Naive B cell (primary cell): ENCODE data around the gene AKAP13. TPM values are rescaled to one million over a fixed set of nuclear protein-coding genes. Genes with fewer than 3 reads are reported as not detected.

Experiments used
- ATAC-seq, 2 donors: fragments of 150-1000 bp; cut with Tn5 transposase; 2 replicates each; pipeline ENCODE4 v1.10.0; 2021; ENCODE audit warnings: low read depth in 2 of 2, mild to moderate bottlenecking in 2 of 2, moderate library complexity in 2 of 2
- DNase-seq: peaks from one replicate; pipeline ENCODE4 v3.0.0; 2022
- H3K27ac Mint-ChIP-seq, 6 donors: one replicate each; pipeline ENCODE4 v1.8.0; 2020 to 2022; ENCODE audit warnings: mild to moderate bottlenecking in 6 of 6, mixed read lengths in 6 of 6, moderate library complexity in 5 of 6, inconsistent platforms in 2 of 6
- H3K27me3 Mint-ChIP-seq, 3 donors: one replicate each; pipeline ENCODE4 v1.8.0; 2021 to 2022; ENCODE audit warnings: mixed read lengths in 3 of 3, mild to moderate bottlenecking in 1 of 3
- H3K36me3 Mint-ChIP-seq, 2 donors: one replicate each; pipeline ENCODE4 v1.8.0; 2020 to 2022; ENCODE audit warnings: mixed read lengths in 2 of 2, inconsistent platforms in 1 of 2, mild to moderate bottlenecking in 1 of 2
- H3K4me1 Mint-ChIP-seq, 3 donors: one replicate each; pipeline ENCODE4 v1.8.0; 2020 to 2022; ENCODE audit warnings: mixed read lengths in 3 of 3, inconsistent platforms in 1 of 3, mild to moderate bottlenecking in 1 of 3, moderate library complexity in 1 of 3
- H3K4me3 Mint-ChIP-seq, 8 donors: one replicate each; pipeline ENCODE4 v1.8.0; 2020 to 2022; ENCODE audit warnings: mild to moderate bottlenecking in 8 of 8, mixed read lengths in 8 of 8, moderate library complexity in 8 of 8, inconsistent platforms in 2 of 8
- H3K9me3 Mint-ChIP-seq, 7 donors: one replicate each; pipeline ENCODE4 v1.8.0; 2020 to 2022; ENCODE audit warnings: mixed read lengths in 7 of 7, mild to moderate bottlenecking in 5 of 7, inconsistent platforms in 2 of 7, moderate library complexity in 1 of 7
- polyA plus RNA-seq, 6 donors: library from polyadenylated mRNA; unstranded; fragments of 300-500 nt; fragmentation: Illumina TruSeq; gene quantifications; one replicate each; pipeline ENCODE4 v1.2.3, GENCODE V29; 2021; ENCODE audit warnings: low read depth in 6 of 6

The AKAP13 gene
- polyA plus RNA-seq, 6 donors from 2014 or later, result 63.4 to 185 (median 122) TPM

- Mint-ChIP-seq H3K4me3 (no peak overlapping the region), H3K36me3 (no peaks in the 10 kb centered on the region), H3K4me1 (no peaks in the 10 kb centered on the region), H3K27ac (no peak overlapping the region), H3K27me3 (no peaks in the 10 kb centered on the region), H3K9me3 (no peaks in the 10 kb centered on the region)
- ATAC-seq (no peak), DNase-seq (no peak)
Observed at GRCh38 chr15:85771781-85772445, 391.5 kb downstream of the AKAP13 start.

DNA sequence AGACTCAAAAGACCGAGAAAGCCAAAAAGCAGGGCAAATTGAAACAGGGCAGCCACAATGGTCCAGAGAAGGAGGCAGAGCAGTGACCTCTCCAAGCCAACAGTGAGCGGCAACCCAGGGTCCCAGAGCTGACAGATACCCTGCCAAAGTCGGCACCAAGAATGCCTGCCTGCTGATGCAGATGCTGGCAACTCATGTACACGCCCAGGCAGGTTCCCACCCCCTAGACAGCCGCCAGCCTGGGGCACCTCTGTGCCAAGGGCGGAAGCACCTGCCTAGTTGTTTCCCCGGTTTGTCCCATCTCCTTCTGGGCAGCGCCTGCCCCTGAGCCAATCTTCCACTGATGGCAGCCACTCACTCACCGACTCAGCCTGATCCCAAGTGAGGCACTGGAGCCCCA is 392.3 kb downstream of the AKAP13 start:
- Mint-ChIP-seq H3K27me3 (no peaks in the 10 kb centered on the region), H3K9me3 (no peaks in the 10 kb centered on the region), H3K4me3 (no peak overlapping the region), H3K27ac (no peak overlapping the region), H3K4me1 (no peaks in the 10 kb centered on the region), H3K36me3 (no peaks in the 10 kb centered on the region)
- no peak for ATAC-seq
- no peak for DNase-seq

- no peak for DNase-seq
- Mint-ChIP-seq H3K4me3 (no peak overlapping the region), H3K9me3 (no peaks in the 10 kb centered on the region), H3K27ac (no peak overlapping the region), H3K27me3 (no peaks in the 10 kb centered on the region), H3K36me3 (no peaks in the 10 kb centered on the region), H3K4me1 (no peaks in the 10 kb centered on the region)
- no peak for ATAC-seq
Observed at GRCh38 chr15:85773249-85773648, 392.8 kb downstream of the AKAP13 start.

DNA sequence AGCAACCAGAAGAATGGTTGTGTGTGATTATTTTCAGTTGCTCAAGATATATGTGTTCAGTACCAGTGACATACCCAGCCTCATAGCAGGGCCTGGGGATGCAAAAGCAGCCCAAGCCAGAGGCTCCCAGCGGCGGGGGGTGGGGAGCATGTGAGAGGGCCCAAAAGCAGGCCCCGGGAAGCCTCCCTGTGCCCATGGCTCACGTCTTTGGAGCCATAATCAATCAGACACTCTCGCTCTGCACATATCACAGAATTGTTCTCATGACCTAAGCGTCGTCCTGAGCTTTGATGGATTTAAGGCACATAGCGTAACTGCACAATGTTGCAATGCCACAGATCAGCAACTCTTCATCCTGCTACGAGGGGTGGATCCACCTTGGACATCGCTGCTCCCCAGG is 393.6 kb downstream of the AKAP13 start:
- H3K4me1 Mint-ChIP-seq, result no peaks in the 10 kb centered on the region
- H3K27me3 Mint-ChIP-seq, result no peaks in the 10 kb centered on the region
- no peak for DNase-seq
- H3K4me3 Mint-ChIP-seq, result no peak overlapping the region
- H3K36me3 Mint-ChIP-seq, result no peaks in the 10 kb centered on the region
- H3K9me3 Mint-ChIP-seq, result no peaks in the 10 kb centered on the region
- ATAC-seq, result no peak
- no peak overlapping the region for H3K27ac Mint-ChIP-seq

GRCh38 chr15:85777250-85778106 is 397.1 kb downstream of the AKAP13 start:
- no peak for DNase-seq
- H3K27me3 Mint-ChIP-seq, result no peaks in the 10 kb centered on the region
- H3K36me3 Mint-ChIP-seq, result no peaks in the 10 kb centered on the region
- no peaks in the 10 kb centered on the region for H3K4me1 Mint-ChIP-seq
- H3K9me3 Mint-ChIP-seq, result no peaks in the 10 kb centered on the region
- H3K27ac Mint-ChIP-seq, result peak overlapping the region in 1 of 6 donors; percentile 9
- H3K4me3 Mint-ChIP-seq, result no peak overlapping the region
- ATAC-seq, result no peak

DNA sequence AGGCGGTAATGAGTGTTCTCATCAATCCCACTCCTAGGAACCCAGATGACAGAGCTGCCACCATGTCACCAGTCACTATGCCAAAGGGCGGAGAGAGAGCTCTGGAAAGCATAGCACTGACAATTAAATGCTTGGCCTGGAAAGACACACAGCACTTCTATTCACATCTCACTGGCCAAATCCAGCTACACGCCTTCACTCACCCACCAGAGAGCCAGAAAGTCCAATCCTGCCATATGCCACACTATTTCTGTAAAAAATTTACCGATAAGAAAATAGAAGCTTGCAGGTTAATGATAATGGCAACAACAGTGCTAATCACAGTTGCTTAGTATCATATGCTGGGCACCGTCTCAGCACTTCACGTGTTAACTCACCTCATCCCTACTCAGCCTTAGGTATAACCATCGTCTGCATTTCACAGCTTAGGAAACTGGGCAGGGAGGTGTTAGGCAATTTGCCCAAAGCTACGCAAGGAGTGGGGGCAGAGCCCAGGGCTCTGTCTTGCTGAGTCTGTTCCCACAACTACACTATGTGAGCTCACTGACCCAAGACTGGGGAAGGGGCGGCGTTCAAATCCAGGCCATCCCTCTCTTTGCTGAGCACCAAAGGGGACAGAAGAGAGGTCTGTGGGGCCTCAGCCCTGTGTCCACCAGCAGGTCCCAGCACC is 397.8 kb downstream of the AKAP13 start:
- Mint-ChIP-seq H3K36me3 (no peaks in the 10 kb centered on the region), H3K9me3 (no peaks in the 10 kb centered on the region), H3K4me1 (no peaks in the 10 kb centered on the region), H3K27ac (no peak overlapping the region), H3K4me3 (no peak overlapping the region), H3K27me3 (no peaks in the 10 kb centered on the region)
- DNase-seq (no peak), ATAC-seq (no peak)

- H3K36me3 Mint-ChIP-seq, result no peaks in the 10 kb centered on the region
- H3K27me3 Mint-ChIP-seq, result no peaks in the 10 kb centered on the region
- ATAC-seq (no peak), DNase-seq (no peak)
- no peaks in the 10 kb centered on the region for H3K9me3 Mint-ChIP-seq
- H3K4me1 Mint-ChIP-seq, result no peaks in the 10 kb centered on the region
- no peak overlapping the region for H3K4me3 Mint-ChIP-seq
- H3K27ac Mint-ChIP-seq, result peak overlapping the region in 1 of 6 donors; percentile 27
Observed at GRCh38 chr15:85779249-85779648, 398.8 kb downstream of the AKAP13 start.

DNA sequence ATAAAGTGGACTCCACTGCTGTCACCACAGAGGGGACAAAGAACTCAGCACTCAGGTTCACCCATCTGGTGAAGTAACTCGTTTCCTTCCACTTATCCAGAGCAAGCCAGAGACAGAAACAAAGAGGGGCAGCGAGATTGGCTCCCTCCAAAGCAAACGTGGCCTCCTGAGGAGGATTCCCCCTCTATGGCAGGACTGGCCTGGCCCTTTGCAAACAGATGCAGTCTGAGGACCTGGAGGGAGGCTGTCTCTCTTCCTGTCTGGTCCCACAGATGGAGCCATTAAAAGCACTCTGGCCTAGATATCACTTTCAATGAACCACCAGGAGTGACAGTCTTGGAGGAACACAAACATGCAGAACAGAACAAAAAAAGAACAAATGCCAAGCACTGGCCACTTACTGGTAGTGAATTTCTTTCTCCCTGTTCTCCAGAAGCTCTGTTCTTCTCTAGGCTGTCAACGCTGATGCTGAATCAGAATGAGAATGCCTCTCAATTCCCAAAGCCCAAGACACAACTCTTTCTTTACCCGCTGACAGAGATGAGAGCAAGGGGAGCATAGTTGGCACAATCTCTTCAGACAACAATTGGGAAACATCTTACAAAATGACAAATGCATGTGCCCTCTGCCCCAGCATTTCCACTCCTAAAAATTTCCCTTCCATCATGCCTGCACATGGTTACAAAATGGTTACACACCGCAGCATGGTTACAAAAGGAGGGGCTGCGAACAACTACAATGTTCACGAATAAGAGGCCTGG is 400.0 kb downstream of the AKAP13 start:
- H3K27ac Mint-ChIP-seq, result no peak overlapping the region
- no peaks in the 10 kb centered on the region for H3K27me3 Mint-ChIP-seq
- peak overlapping the region in 1 of 8 donors; percentile 15 for H3K4me3 Mint-ChIP-seq
- ATAC-seq, result no peak
- DNase-seq, result no peak
- no peaks in the 10 kb centered on the region for H3K9me3 Mint-ChIP-seq
- H3K4me1 Mint-ChIP-seq, result peaks cover 0 to 5% (median 4%) of the 10 kb centered on the region in 3 donors
- H3K36me3 Mint-ChIP-seq, result no peaks in the 10 kb centered on the region

- no peak overlapping the region for H3K27ac Mint-ChIP-seq
- ATAC-seq (no peak), DNase-seq (no peak)
- H3K4me1 Mint-ChIP-seq, result peaks cover 0 to 11% (median 4%) of the 10 kb centered on the region in 3 donors
- no peak overlapping the region for H3K4me3 Mint-ChIP-seq
- H3K9me3 Mint-ChIP-seq, result no peaks in the 10 kb centered on the region
- no peaks in the 10 kb centered on the region for H3K27me3 Mint-ChIP-seq
- H3K36me3 Mint-ChIP-seq, result no peaks in the 10 kb centered on the region
Observed at GRCh38 chr15:85781099-85781498, 400.7 kb downstream of the AKAP13 start.

DNA sequence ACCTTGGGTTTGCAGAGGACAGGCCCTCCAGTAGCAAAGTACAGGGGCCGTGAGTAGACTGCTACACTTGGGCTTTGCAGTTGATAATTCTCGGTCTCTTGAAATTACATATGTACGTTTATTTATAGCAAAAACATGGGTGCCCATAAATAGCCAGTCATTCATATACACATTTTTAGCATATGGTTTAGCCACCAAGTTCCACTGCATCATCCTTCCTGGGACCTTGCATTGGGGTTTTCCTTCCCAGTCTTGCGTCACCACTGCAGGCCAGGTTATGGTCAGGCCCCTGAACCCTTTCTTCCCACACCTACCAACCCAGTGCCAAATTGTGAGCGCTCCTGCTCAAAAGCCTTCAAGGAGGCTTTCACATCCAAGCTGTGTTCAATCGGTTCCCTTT is 401.7 kb downstream of the AKAP13 start:
- Mint-ChIP-seq H3K4me1 (peaks cover 0 to 15% (median 4%) of the 10 kb centered on the region in 3 donors), H3K36me3 (no peaks in the 10 kb centered on the region), H3K27ac (peak overlapping the region in 2 of 6 donors; percentile 13 to 33), H3K9me3 (no peaks in the 10 kb centered on the region), H3K27me3 (no peaks in the 10 kb centered on the region), H3K4me3 (no peak overlapping the region)
- DNase-seq (no peak), ATAC-seq (no peak)

- Mint-ChIP-seq H3K4me1 (peaks cover 0 to 15% (median 4%) of the 10 kb centered on the region in 3 donors), H3K36me3 (no peaks in the 10 kb centered on the region), H3K27me3 (no peaks in the 10 kb centered on the region), H3K4me3 (no peak overlapping the region), H3K27ac (peak overlapping the region in 1 of 6 donors; percentile 24), H3K9me3 (no peaks in the 10 kb centered on the region)
- DNase-seq (no peak), ATAC-seq (no peak)
Observed at GRCh38 chr15:85785887-85786780, 405.7 kb downstream of the AKAP13 start.

DNA sequence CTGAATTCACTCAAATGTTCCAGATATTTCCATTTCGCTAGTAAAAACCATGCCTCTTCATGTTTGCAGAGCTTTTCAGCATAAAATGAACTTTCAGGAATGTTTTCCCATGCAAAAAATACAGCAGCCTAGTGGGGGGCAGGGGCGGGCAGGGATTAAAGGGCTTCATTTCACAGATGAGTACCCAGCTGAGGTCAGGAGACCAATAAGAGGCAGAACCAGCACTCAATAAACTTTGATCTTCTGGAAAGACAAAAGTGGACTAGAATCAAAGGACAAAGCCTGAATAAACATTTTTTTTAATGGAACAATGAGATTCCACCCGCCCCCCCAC is 406.3 kb downstream of the AKAP13 start:
- Mint-ChIP-seq H3K4me3 (no peak overlapping the region), H3K4me1 (peaks cover 0 to 17% (median 4%) of the 10 kb centered on the region in 3 donors), H3K36me3 (no peaks in the 10 kb centered on the region), H3K27ac (no peak overlapping the region), H3K9me3 (no peaks in the 10 kb centered on the region), H3K27me3 (no peaks in the 10 kb centered on the region)
- no peak for ATAC-seq
- no peak for DNase-seq
